ENCODE measurements around the gene HOMER3. TPM values are rescaled to one million over a fixed set of nuclear protein-coding genes. Genes with fewer than 3 reads are reported as not detected.

Gene HOMER3
- total and polyA plus RNA-seq, 2 donors (not counting 3 experiments of a cell fraction or from before 2014, with no cell fraction given), result 139 to 184 TPM

GRCh38 chr19:18985257-18985656, 44.2 kb upstream of the HOMER3 start:
- Histone ChIP-seq H2AFZ (ENCODE audit: low read depth, low read length) (peak overlapping the region; percentile 2), H3K27ac (ENCODE audit: insufficient read depth, low read depth, low read length) (peak overlapping the region; percentile 30), H3K9me1 (replicated peaks; ENCODE audit: control insufficient read depth, extremely low read depth, insufficient read depth, low read length) (no peaks in the 10 kb centered on the region), H4K20me1 (replicated peaks; ENCODE audit: control insufficient read depth, extremely low read depth, insufficient read depth, low read length) (no peaks in the 10 kb centered on the region), H3K27me3 (ENCODE audit: control insufficient read depth in 2 of 2, insufficient read depth in 2 of 2, low read length in 2 of 2) (peaks cover 0 to 8% of the 10 kb centered on the region in 2 experiments), H3K4me3 (replicated peaks in 1 of 3; ENCODE audit: insufficient read depth in 1 of 3, low read depth in 1 of 3, low read length in 3 of 3) (no peak overlapping the region), H3K9me3 (replicated peaks; ENCODE audit: control insufficient read depth, insufficient read depth, low read length) (no peaks in the 10 kb centered on the region), H3K9ac (replicated peaks; ENCODE audit: extremely low read depth, insufficient read depth, low read length) (no peak overlapping the region), H3K4me2 (ENCODE audit: insufficient read depth, low read length) (no peak overlapping the region), H3K79me2 (ENCODE audit: control insufficient read depth, insufficient read depth, low read length) (no peaks in the 10 kb centered on the region), H3K36me3 (ENCODE audit: control insufficient read depth in 2 of 2, extremely low read depth in 1 of 2, insufficient read depth in 2 of 2, low read length in 2 of 2) (no peaks in the 10 kb centered on the region), H3K4me1 (ENCODE audit: control insufficient read depth, extremely low read depth, insufficient read depth, low read length) (peaks cover 16% of the 10 kb centered on the region)
- CTCF ChIA-PET, result interaction anchor here (1.2 to 3.5 kb wide), 3 partner anchors 43 to 48 kb away, joined by 3 to 35 read pairs (median 14); no protein-coding TSS in a partner anchor
- TF ChIP-seq POLR2AphosphoS5 (IDR thresholded peaks at IDR 0.05; ENCODE audit: insufficient read depth, low read depth, low read length) (no peak), MYC (IDR thresholded peaks at IDR 0.05; ENCODE audit: low read depth, low read length) (peak; percentile 34), EZH2 (IDR thresholded peaks at IDR 0.05; ENCODE audit: borderline replicate concordance, low read depth, low read length, severe bottlenecking) (no peak), POLR2A (IDR thresholded peaks at IDR 0.05; ENCODE audit: low read depth, low read length) (no peak), JUN (IDR thresholded peaks at IDR 0.05; ENCODE audit: borderline replicate concordance, insufficient read depth, insufficient read length, low read depth) (no peak), FOS (IDR thresholded peaks at IDR 0.05; ENCODE audit: borderline replicate concordance, insufficient read depth, low read length) (no peak), CTCF (IDR thresholded peaks at IDR 0.05; ENCODE audit: extremely low read depth in 1 of 2, insufficient read depth in 1 of 2, low read depth in 1 of 2, low read length in 2 of 2) (no peak), MAX (IDR thresholded peaks at IDR 0.05; ENCODE audit: insufficient read depth, insufficient read length) (peak; percentile 80), GATA2 (IDR thresholded peaks at IDR 0.05; ENCODE audit: insufficient read depth, insufficient read length, low read depth, low read length) (no peak)
- dilution Hi-C loops (cut with MboI; ENCODE audit: extremely low pct_ligation_motif_present, low sequenced_read_pairs) (no loop called here), intact Hi-C loops (cut with micrococcal nuclease) (loop anchor here (1.0 to 5.0 kb wide), 3 partner anchors 13 to 138 kb away; no protein-coding TSS in a partner anchor)
- POLR2A ChIA-PET, result no interaction called here
- FAIRE-seq (peak; percentile 89), DNase-seq (ENCODE audit: low read depth, low spot score) (peak; percentile 92)
- BruUV-seq (replicated peaks), result no TSS peak

Measured in endothelial cell of umbilical vein (primary cell).